DOHH2 (cell line): Measurements from ENCODE around the gene DCLK1.

Source experiments
- H3F3A ChIP-seq: fragments of 200-600 bp; sonication (generic), shearing (Covaris generic); 2 replicates; pipeline ENCODE4 v1.6.0; 2016; ENCODE audit warnings: antibody characterized with exemption, mild to moderate bottlenecking; ENCODE audit not compliant: control insufficient read depth, insufficient read depth
- H3K27ac ChIP-seq: fragments of 200-600 bp; sonication (generic); 2 replicates; pipeline ENCODE4 v1.5.1; 2014; ENCODE audit warnings: low read depth, mild to moderate bottlenecking, low read length, moderate library complexity
- H3K27me3 ChIP-seq: fragments of 200-600 bp; sonication (generic); 2 replicates; pipeline ENCODE4 v1.6.1; 2014; ENCODE audit warnings: mild to moderate bottlenecking, low read length, mixed read lengths; ENCODE audit not compliant: control insufficient read depth
- H3K36me3 ChIP-seq: fragments of 200-600 bp; sonication (generic); 2 replicates; pipeline ENCODE4 v1.6.1; 2014; ENCODE audit warnings: mild to moderate bottlenecking, low read length, moderate library complexity, mixed read lengths; ENCODE audit not compliant: control insufficient read depth
- H3K4me1 ChIP-seq: fragments of 200-600 bp; sonication (generic); 2 replicates; pipeline ENCODE4 v1.6.1; 2014; ENCODE audit warnings: mild to moderate bottlenecking, low read length, mixed read lengths; ENCODE audit not compliant: control insufficient read depth
- H3K4me2 ChIP-seq: fragments of 200-600 bp; sonication (generic); 2 replicates; pipeline ENCODE4 v1.6.0; 2014; ENCODE audit warnings: mild to moderate bottlenecking, low read length, moderate library complexity
- H3K4me3 ChIP-seq: fragments of 200-600 bp; sonication (generic); 2 replicates; pipeline ENCODE4 v1.5.1; 2014; ENCODE audit warnings: mild to moderate bottlenecking, low read length, mixed read lengths
- H3K79me2 ChIP-seq: fragments of 200-600 bp; sonication (generic); 2 replicates; pipeline ENCODE4 v1.6.1; 2014; ENCODE audit warnings: mild to moderate bottlenecking, low read length, mixed read lengths; ENCODE audit not compliant: control insufficient read depth
- H3K9me2 ChIP-seq: fragments of 200-600 bp; sonication (generic); replicated peaks from 2 replicates; pipeline ENCODE4 v1.6.1; 2014; ENCODE audit warnings: mild to moderate bottlenecking, low read length, mixed read lengths; ENCODE audit not compliant: control insufficient read depth
- H3K9me3 ChIP-seq: fragments of 200-600 bp; sonication (generic); 2 replicates; pipeline ENCODE4 v1.6.1; 2014; ENCODE audit warnings: antibody characterized with exemption, low read length, mixed read lengths; ENCODE audit not compliant: control insufficient read depth, insufficient read depth
- H4K20me1 ChIP-seq: fragments of 200-600 bp; sonication (generic); 2 replicates; pipeline ENCODE4 v1.6.0; 2014; ENCODE audit warnings: low read depth, mild to moderate bottlenecking, antibody characterized with exemption, low read length, moderate library complexity; ENCODE audit not compliant: control insufficient read depth, insufficient read depth
- EZH2phosphoT487 ChIP-seq: fragments of 200-600 bp; sonication (generic); IDR thresholded peaks from 2 replicates; pipeline ENCODE4 v1.6.1; 2017; ENCODE audit warnings: borderline replicate concordance, mild to moderate bottlenecking, antibody characterized with exemption, low read length, moderate library complexity, mixed read lengths
- TF ChIP-seq, protein P1 (sequence below): fragments of 200-600 bp; sonication (generic); IDR thresholded peaks from one replicate; pipeline ENCODE4 v1.5.1; 2014; ENCODE audit warnings: antibody characterized with exemption, mild to moderate bottlenecking, low read depth, low read length; ENCODE audit not compliant: poor library complexity, severe bottlenecking

The DCLK1 gene

DNA sequence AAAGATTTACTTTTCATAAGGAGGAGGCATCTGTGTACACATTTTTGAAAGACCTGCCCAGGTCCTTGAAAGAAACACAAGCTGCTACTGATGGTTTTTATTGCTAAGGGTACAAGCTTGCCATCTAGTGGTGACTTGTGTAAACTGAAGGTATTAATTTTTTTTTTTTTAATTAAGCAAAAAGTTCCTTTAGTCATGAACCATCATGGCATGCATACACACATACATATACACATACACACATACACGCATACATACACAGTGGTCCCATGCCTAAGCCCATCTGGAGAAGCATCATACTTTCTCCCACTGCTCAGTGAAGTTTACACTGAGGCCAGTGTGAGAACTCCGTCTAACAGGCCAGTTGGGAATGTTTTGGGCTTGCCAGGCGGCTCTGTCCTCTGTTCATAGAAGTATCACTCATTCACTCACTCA is 312.5 kb downstream of the DCLK1 start:
- H3K27ac ChIP-seq, result no peak overlapping the region
- H3K4me1 ChIP-seq, result no peaks in the 10 kb centered on the region
- TF ChIP-seq, protein P1, sequence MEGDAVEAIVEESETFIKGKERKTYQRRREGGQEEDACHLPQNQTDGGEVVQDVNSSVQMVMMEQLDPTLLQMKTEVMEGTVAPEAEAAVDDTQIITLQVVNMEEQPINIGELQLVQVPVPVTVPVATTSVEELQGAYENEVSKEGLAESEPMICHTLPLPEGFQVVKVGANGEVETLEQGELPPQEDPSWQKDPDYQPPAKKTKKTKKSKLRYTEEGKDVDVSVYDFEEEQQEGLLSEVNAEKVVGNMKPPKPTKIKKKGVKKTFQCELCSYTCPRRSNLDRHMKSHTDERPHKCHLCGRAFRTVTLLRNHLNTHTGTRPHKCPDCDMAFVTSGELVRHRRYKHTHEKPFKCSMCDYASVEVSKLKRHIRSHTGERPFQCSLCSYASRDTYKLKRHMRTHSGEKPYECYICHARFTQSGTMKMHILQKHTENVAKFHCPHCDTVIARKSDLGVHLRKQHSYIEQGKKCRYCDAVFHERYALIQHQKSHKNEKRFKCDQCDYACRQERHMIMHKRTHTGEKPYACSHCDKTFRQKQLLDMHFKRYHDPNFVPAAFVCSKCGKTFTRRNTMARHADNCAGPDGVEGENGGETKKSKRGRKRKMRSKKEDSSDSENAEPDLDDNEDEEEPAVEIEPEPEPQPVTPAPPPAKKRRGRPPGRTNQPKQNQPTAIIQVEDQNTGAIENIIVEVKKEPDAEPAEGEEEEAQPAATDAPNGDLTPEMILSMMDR, result peak; percentile 62
- no peak for TF ChIP-seq EZH2phosphoT487
- no peaks in the 10 kb centered on the region for H3F3A ChIP-seq
- no peaks in the 10 kb centered on the region for H3K79me2 ChIP-seq
- no peaks in the 10 kb centered on the region for H3K36me3 ChIP-seq
- H3K4me3 ChIP-seq, result no peak overlapping the region
- H3K9me3 ChIP-seq, result no peaks in the 10 kb centered on the region
- no peaks in the 10 kb centered on the region for H3K27me3 ChIP-seq
- H3K4me2 ChIP-seq, result no peak overlapping the region
- no peaks in the 10 kb centered on the region for H3K9me2 ChIP-seq
- no peaks in the 10 kb centered on the region for H4K20me1 ChIP-seq

DNA sequence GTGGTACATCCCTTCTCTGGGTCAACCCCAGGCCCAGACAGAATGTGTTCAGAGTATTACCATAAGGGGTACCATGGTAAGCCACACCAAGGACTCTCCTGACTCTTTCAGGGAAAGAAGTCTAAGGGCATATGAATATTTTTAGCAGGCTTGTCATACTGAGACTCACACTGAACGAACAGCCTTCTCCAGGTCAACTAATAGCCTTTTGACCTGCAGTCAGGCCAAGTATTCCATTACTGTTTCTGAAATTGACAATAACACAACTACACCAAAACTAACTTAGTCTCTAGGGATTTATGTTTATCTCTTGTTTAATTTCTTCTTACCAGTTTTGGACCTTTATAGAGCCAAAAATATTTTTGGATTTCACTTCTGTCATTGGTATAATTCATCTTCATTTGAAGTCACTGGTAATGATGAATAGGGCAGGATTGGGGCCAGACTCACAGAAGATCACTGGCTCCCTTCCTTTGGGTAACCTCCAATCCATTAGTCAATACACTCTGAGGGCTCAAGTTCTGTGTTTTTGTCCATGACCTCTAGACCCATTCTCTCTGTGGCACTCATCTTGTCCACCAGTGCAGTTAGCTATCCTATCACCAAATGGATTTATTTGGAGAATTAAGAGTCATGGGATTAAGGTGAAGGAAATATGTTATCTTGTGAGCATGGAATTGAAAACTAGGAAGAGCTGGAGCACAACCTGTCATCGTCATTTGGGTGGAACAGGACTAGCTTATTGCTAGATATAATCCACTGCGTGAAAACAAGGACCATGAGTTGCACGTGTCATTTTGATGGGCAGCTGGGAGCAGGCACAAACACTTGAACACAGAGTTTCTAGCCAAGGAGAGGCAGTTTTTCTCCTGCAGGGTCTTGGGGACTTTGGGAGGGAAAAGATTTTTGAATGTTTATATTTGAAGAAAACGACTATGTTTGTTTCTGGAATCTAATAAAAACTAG is 313.3 kb downstream of the DCLK1 start:
- Histone ChIP-seq H4K20me1 (no peaks in the 10 kb centered on the region), H3K79me2 (no peaks in the 10 kb centered on the region), H3K9me3 (no peaks in the 10 kb centered on the region), H3K9me2 (no peaks in the 10 kb centered on the region), H3K4me3 (no peak overlapping the region), H3K27me3 (no peaks in the 10 kb centered on the region), H3K4me2 (no peak overlapping the region), H3K36me3 (no peaks in the 10 kb centered on the region), H3K4me1 (no peaks in the 10 kb centered on the region), H3F3A (no peaks in the 10 kb centered on the region), H3K27ac (no peak overlapping the region)
- no peak for TF ChIP-seq EZH2phosphoT487
- TF ChIP-seq, protein P1, result no peak

DNA sequence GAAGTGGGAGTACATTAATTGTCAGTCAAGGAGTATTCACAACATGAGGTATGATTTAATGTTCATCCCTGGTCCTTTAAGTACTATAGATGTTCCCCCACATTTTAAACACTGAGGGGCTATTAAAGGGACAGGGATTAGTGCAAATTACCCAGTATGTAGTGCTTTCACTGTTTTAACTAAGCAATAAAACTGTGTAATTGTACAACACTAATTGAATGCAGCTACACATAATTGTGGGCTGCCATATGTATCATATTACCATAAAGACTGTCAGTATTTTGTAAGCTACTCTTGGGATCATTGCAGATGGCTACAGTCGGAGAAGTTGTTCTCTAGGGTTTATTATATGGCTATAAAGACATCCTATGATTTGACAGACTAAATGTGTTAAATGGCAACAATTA is 316.6 kb downstream of the DCLK1 start:
- H3K9me3 ChIP-seq, result no peaks in the 10 kb centered on the region
- no peaks in the 10 kb centered on the region for H3K9me2 ChIP-seq
- no peaks in the 10 kb centered on the region for H3K4me1 ChIP-seq
- peaks cover 3% of the 10 kb centered on the region; the same call in 1 of the 2 replicates for H3K27me3 ChIP-seq
- no peak overlapping the region for H3K4me2 ChIP-seq
- H3K4me3 ChIP-seq, result no peak overlapping the region
- no peak overlapping the region for H3K27ac ChIP-seq
- H3F3A ChIP-seq, result no peaks in the 10 kb centered on the region
- H4K20me1 ChIP-seq, result no peaks in the 10 kb centered on the region
- TF ChIP-seq EZH2phosphoT487, result no peak
- TF ChIP-seq, protein P1, result no peak
- no peaks in the 10 kb centered on the region for H3K79me2 ChIP-seq
- H3K36me3 ChIP-seq, result no peaks in the 10 kb centered on the region
